Astrocyte of the spinal cord (primary cell): ENCODE data around the gene ARGLU1.

Experiments
- DNase-seq: peaks from one replicate; pipeline ENCODE4 v3.0.0; 2011; ENCODE audit warnings: low read depth, low spot score
- H3K4me3 ChIP-seq: 2 replicates; pipeline ENCODE4 v1.5.1; 2011; ENCODE audit warnings: low read depth, mild to moderate bottlenecking, low read length, moderate library complexity
- in situ Hi-C: cut with HindIII; loops from 2 replicates; pipeline ENCODE4 v1.10.0; 2017; ENCODE audit warnings: low sequenced_read_pairs
- TF ChIP-seq, protein P1 (sequence below): IDR thresholded peaks from 2 replicates; pipeline ENCODE4 v1.5.1; 2012; ENCODE audit warnings: low read depth, mild to moderate bottlenecking, low read length, inconsistent platforms

Gene ARGLU1

GRCh38 chr13:106494936-106495335 is 73.0 kb downstream of the ARGLU1 start:
- no peak for DNase-seq
- TF ChIP-seq, protein P1, sequence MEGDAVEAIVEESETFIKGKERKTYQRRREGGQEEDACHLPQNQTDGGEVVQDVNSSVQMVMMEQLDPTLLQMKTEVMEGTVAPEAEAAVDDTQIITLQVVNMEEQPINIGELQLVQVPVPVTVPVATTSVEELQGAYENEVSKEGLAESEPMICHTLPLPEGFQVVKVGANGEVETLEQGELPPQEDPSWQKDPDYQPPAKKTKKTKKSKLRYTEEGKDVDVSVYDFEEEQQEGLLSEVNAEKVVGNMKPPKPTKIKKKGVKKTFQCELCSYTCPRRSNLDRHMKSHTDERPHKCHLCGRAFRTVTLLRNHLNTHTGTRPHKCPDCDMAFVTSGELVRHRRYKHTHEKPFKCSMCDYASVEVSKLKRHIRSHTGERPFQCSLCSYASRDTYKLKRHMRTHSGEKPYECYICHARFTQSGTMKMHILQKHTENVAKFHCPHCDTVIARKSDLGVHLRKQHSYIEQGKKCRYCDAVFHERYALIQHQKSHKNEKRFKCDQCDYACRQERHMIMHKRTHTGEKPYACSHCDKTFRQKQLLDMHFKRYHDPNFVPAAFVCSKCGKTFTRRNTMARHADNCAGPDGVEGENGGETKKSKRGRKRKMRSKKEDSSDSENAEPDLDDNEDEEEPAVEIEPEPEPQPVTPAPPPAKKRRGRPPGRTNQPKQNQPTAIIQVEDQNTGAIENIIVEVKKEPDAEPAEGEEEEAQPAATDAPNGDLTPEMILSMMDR: no peak
- in situ Hi-C loops: no loop called here
- no peak overlapping the region for H3K4me3 ChIP-seq

- TF ChIP-seq, protein P1: no peak
- in situ Hi-C loops: no loop called here
- no peak for DNase-seq
- no peak overlapping the region for H3K4me3 ChIP-seq
Observed at GRCh38 chr13:106494506-106494905, 73.4 kb downstream of the ARGLU1 start.

GRCh38 chr13:106493533-106494220 is 74.3 kb downstream of the ARGLU1 start:
- TF ChIP-seq, protein P1: no peak
- no peak overlapping the region for H3K4me3 ChIP-seq
- no peak for DNase-seq
- in situ Hi-C loops: no loop called here

DNA sequence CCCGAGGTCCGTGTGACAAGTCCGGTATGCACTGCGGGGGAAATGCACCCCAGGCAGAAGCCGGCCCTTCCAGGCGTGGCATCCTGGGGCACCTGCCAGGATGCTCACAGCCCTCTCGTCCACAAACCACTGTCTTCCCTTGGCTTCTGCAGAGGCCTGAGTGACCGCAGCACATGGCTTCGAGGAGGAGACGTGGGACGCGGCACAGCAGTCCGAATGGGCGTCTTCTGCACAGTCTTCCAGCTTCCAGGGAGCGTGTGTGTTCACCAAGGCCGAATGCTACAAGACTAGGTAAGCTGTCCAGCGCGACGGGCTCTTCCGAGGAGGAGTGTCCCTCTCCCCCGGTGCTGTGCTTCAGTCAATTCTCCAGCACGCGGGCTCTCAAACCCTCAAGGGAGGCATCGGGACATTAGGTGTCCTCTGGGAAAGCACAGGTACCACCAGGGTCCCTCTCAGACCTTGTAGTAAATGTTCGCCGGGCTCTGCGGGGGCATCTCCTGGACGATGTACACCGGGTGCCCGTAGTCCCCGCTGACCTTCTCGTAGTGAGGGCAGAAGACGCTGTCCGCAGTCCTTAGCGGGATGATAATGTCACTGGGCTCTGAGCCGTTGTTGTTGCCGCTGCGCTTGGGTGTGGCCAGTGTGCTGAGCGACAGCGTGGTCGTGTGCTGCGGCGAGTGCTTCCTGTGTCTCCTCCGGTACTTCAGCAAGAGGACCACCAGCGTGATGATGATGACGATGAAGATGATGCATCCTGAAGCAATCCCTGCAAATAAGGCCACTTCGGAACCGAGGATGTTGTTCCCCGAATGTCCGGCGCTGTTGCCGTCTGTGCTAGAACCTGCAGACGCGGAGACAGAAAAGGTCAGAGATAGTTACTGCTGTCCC is 75.1 kb downstream of the ARGLU1 start:
- in situ Hi-C loops: no loop called here
- TF ChIP-seq, protein P1: no peak
- no peak overlapping the region for H3K4me3 ChIP-seq
- DNase-seq: no peak

DNA sequence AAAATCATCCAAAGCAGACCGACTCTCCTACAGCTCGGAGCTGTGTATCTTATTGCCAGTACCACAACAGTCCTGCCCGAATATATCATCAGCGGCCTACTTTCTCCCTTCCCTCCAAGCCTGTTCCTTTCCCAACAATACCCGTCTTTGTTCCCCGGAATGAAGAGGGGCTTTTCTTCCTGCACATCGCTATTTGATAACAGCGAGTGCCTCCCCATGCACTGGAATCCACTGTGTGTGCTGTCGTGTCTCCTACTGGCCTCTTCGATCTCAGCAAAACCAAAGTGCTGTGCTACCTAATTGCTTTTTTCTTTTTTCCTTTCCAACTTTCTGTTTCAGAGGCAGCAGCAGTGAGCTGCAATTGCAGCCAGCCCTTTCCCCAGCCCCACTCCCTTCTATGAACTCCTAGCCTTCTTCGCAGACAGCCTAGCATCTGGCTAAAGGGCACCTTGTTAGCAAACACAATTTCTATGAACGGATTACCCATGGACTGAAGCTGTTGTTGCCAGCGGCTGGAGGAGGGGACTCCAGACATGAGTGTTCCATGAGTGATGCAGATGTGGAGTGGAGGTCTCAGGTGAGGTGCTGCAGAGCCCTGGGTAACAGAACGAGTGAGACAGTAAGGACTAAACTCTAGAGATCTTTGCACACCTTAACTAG is 75.9 kb downstream of the ARGLU1 start:
- TF ChIP-seq, protein P1: no peak
- in situ Hi-C loops: no loop called here
- H3K4me3 ChIP-seq: no peak overlapping the region
- no peak for DNase-seq
